Spleen (tissue), 13 donors: ENCODE measurements around the gene TP53I3. TPM values are rescaled to one million over a fixed set of nuclear protein-coding genes. Genes with fewer than 3 reads are reported as not detected.

ENCODE experiments used
- DNase-seq: peaks from one replicate; pipeline ENCODE4 v3.0.0-alpha.2; 2020
- H3K27ac ChIP-seq, 8 donors: fragments of 200-600 bp; sonication (generic) in 7 of 8; 1 replicate in 4 of 8; 2 replicates in 4 of 8; pipeline versions ENCODE4 v1.5.0 to v1.8.0; 2016 to 2021; ENCODE audit warnings: inconsistent platforms in 4 of 8, mild to moderate bottlenecking in 4 of 8, moderate library complexity in 1 of 8
- H3K27me3 ChIP-seq, 7 donors: fragments of 200-600 bp; sonication (generic) in 6 of 7; replicated peaks in 1 of 7; 1 replicate in 4 of 7; 2 replicates in 3 of 7; pipeline versions ENCODE4 v1.5.0 to v1.8.0; 2016 to 2021; ENCODE audit warnings: inconsistent platforms in 3 of 7, mild to moderate bottlenecking in 1 of 7
- H3K36me3 ChIP-seq, 6 donors: fragments of 200-600 bp; sonication (generic) in 5 of 6; 1 replicate in 4 of 6; 2 replicates in 2 of 6; pipeline versions ENCODE4 v1.5.0 to v1.8.0; 2016 to 2021; ENCODE audit warnings: inconsistent platforms in 2 of 6
- H3K4me1 ChIP-seq, 6 donors: fragments of 200-600 bp; sonication (generic) in 5 of 6; 1 replicate in 3 of 6; 2 replicates in 3 of 6; pipeline versions ENCODE4 v1.5.0 to v1.8.0; 2016 to 2021; ENCODE audit warnings: inconsistent platforms in 3 of 6
- H3K4me3 ChIP-seq, 8 donors: fragments of 200-600 bp; sonication (generic) in 7 of 8; 1 replicate in 4 of 8; 2 replicates in 4 of 8; pipeline versions ENCODE4 v1.5.0 to v1.8.0; 2016 to 2021; ENCODE audit warnings: inconsistent platforms in 4 of 8, mild to moderate bottlenecking in 4 of 8, moderate library complexity in 2 of 8
- H3K9me3 ChIP-seq, 8 donors: fragments of 200-600 bp; sonication (generic) in 7 of 8; 1 replicate in 4 of 8; 2 replicates in 4 of 8; pipeline versions ENCODE4 v1.5.0 to v1.8.0; 2016 to 2021; ENCODE audit warnings: inconsistent platforms in 4 of 8
- POLR2A ChIP-seq, 3 donors: fragments of 450-650 bp; IDR thresholded peaks; one replicate each; pipeline ENCODE4 v1.5.1; 2017; ENCODE audit warnings: antibody characterized with exemption in 3 of 3, mild to moderate bottlenecking in 1 of 3
- POLR2AphosphoS5 ChIP-seq, 3 donors: sonication (generic); formaldehyde crosslinking; IDR thresholded peaks; one replicate each; pipeline ENCODE4 v1.5.1; 2017; ENCODE audit warnings: antibody characterized with exemption in 3 of 3
- WGBS, 5 donors: extraction: QIAGEN DNeasy Blood & Tissue Kit in 3 of 5; methylation state at CpG; one replicate each; pipeline versions ENCODE4 v1.1.5 to v1.1.7; 2013 to 2018; 5-methylcytosine and 5-hydroxymethylcytosine counted together
- intact Hi-C: fragments of 100-400 bp; cut with DNase I; formaldehyde crosslinking; loops from one replicate; pipeline ENCODE4 v1.15.0; 2023; ENCODE audit warnings: low total_unique reads
- long read RNA-seq, 2 donors: transcript quantifications; one replicate each; lab custom pipeline, GENCODE V29; 2026
- polyA plus RNA-seq, 3 donors: library from polyadenylated mRNA; stranded (reverse); fragments of 200-250 nt; gene quantifications; one replicate each; pipeline ENCODE4 v1.2.1, GENCODE V29; 2013
- total RNA-seq, 7 donors: library from RNA; depleted of rRNA in 3 of 7; stranded (reverse); fragments of >200 nt in 3 of 7; fragmentation: NEBNext Ultra II Directional in 4 of 7; extraction: Animal tissue kit (Norgen Biotek cat#: 25700) in 4 of 7; gene quantifications; one replicate each; pipeline versions ENCODE4 v1.1.0 to v1.2.1, GENCODE V29; 2016 to 2021
- TF ChIP-seq, protein P1 (sequence below), 11 experiments: fragments of 200-600 bp in 7 of 11; fragments of 450-650 bp in 4 of 11; sonication (generic) in 4 of 11; IDR thresholded peaks in 8 of 11; conservative IDR thresholded peaks in 3 of 11; 1 replicate in 7 of 11; 2 replicates in 4 of 11; pipeline versions ENCODE4 v1.4.0 to v1.8.0; 2016 to 2021; ENCODE audit warnings: antibody characterized with exemption in 11 of 11, inconsistent platforms in 4 of 11, mild to moderate bottlenecking in 1 of 11
- donor health status: healthy with polysubstance abuse.
- donor health status: DM: no; HTN: no; CAD: no; lungs with moderate emphysema.
- donor health status: DM: no; HTN: no; CAD: no.
- donor health status: Bipolar disorder and iron deficiency.
- donor health status: healthy.
- donor health status: DM: no; HTN: no; CAD: no.
- donor health status: DM: yes; HTN: yes; CAD: no.

The TP53I3 gene
- total RNA-seq (10 to 100 TPM in 2 of 7 donors, 1 to 10 TPM in 5; 7.1 to 16.4 (median 8.8) TPM), polyA plus RNA-seq (10 to 100 TPM; 12.0 to 17.6 (median 12.3) TPM)
- long read RNA-seq, donor 1, transcript TP53I3-204 (3 exons, 677 nt), result minor isoform, 5 of 14 reads
- long read RNA-seq, donor 1, transcript TP53I3-202 (6 exons, 1,635 nt), result major isoform, 6 of 14 reads
- long read RNA-seq, donor 1, partial matches to known transcripts, result 0 of 14 reads
- long read RNA-seq, donor 1, other reads (novel, unspliced or antisense), result 0 of 14 reads
- long read RNA-seq, donor 2, partial matches to known transcripts, result 5 of 14 reads
- long read RNA-seq, donor 2, other reads (novel, unspliced or antisense), result 0 of 14 reads

DNA sequence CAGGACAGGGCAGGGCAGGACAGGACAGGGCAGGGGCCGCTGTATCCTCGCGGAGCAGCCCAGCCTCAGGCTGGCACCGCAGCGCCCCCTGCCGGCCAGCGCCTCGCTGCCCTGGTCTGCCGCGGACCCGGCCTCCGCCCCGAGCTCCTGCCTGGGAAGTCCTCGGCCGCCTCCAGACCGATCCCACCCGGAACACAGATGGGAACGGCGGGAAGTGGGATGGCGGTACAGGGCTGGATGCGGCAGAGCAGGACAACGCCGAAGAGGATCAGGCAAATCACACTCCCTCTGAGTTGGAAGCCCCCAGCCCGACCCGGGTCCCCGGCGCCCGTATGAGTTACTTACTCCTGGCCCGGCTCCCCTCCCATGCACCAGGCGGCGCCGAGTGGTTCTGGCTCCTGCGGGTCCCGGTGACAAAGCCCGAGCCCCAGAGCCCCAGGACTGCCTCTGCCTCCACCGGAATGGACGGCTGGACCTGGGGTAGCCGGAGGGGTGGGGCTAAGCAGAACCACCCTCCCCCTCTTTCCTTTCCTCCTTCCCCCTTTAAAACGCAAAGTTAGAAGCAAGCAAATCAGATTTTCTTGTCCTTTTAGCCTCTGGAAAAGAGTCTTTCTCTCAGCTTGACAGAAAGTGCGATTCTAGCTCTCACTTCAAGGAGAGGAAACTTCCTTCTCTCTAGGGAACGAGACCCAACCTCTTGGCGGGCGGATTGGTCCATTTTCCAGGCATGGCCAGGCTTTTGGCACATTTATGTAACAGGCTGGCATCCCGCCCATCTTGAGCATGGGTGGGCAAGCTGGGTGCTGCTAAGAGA lies at the start of gene TP53I3:
TP53I3 (minus strand) TSS at position 449 of the 814 bp plus-strand sequence. CDS start 508 bp downstream, outside the sequence.
- Histone ChIP-seq H3K4me3 (peak within 1 kb of the TSS; percentile 41 to 76 (median 54)), H3K27ac (peak within 1 kb of the TSS; percentile 69 to 92 (median 88)), H3K36me3 (peaks cover 0 to 55% (median 10%) of the 10 kb centered on the region in 6 donors), H3K9me3 (no peaks in the 10 kb centered on the region), H3K27me3 (no peaks in the 10 kb centered on the region), H3K4me1 (peaks cover 6 to 51% (median 24%) of the 10 kb centered on the region in 6 donors)
- WGBS, 5 donors, result 1 to 2% (median 1%) methylated on average over 27 to 44 of the region's 44 CpGs
- intact Hi-C loops, result loop anchor here (5.0 kb wide), 2 partner anchors 157 to 257 kb away; partner anchors contain the start of gene ATAD2B
- TF ChIP-seq POLR2AphosphoS5 (IDR thresholded peaks at IDR 0.05) (peak; percentile 71 to 88 (median 86)), POLR2A (IDR thresholded peaks at IDR 0.05) (no peak)
- TF ChIP-seq, protein P1, sequence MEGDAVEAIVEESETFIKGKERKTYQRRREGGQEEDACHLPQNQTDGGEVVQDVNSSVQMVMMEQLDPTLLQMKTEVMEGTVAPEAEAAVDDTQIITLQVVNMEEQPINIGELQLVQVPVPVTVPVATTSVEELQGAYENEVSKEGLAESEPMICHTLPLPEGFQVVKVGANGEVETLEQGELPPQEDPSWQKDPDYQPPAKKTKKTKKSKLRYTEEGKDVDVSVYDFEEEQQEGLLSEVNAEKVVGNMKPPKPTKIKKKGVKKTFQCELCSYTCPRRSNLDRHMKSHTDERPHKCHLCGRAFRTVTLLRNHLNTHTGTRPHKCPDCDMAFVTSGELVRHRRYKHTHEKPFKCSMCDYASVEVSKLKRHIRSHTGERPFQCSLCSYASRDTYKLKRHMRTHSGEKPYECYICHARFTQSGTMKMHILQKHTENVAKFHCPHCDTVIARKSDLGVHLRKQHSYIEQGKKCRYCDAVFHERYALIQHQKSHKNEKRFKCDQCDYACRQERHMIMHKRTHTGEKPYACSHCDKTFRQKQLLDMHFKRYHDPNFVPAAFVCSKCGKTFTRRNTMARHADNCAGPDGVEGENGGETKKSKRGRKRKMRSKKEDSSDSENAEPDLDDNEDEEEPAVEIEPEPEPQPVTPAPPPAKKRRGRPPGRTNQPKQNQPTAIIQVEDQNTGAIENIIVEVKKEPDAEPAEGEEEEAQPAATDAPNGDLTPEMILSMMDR (IDR thresholded peaks at IDR 0.05 in 8 of 11, conservative IDR thresholded peaks at IDR 0.05 in 3 of 11), result peak; percentile 92 to 99 (median 97)
- peak; percentile 98 for DNase-seq

DNA sequence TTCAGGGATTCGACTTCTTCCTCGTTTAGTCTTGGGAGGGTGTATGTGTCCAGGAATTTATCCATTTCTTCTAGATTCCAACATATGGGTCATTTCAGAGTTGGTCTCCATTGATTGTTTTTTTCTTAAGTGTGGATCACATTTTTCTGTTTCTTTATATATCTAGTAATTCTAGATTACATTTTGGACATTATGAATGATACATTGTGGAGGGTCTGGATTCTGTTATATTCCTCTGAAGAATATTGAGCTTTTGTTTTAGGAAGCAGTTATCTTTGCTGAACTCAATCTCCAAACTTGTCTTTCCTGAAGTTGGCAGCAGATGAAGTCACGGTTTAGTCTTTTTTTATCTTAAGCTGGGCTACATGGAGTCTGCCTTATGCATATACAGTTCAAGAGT lies 47.9 kb upstream of the TP53I3 start:
- Histone ChIP-seq H3K4me3 (no peak overlapping the region), H3K27ac (no peak overlapping the region), H3K4me1 (no peaks in the 10 kb centered on the region), H3K9me3 (peaks cover 0 to 14% (median 9%) of the 10 kb centered on the region in 8 donors), H3K27me3 (no peaks in the 10 kb centered on the region), H3K36me3 (no peaks in the 10 kb centered on the region)
- WGBS, 5 donors, result 95 to 96% (median 96%) methylated on average over 3 of the region's 3 CpGs
- no peak for TF ChIP-seq POLR2A (IDR thresholded peaks at IDR 0.05)
- TF ChIP-seq, protein P1 (IDR thresholded peaks at IDR 0.05 in 8 of 11, conservative IDR thresholded peaks at IDR 0.05 in 3 of 11), result no peak
- TF ChIP-seq POLR2AphosphoS5 (IDR thresholded peaks at IDR 0.05), result no peak
- DNase-seq, result no peak
- intact Hi-C loops, result no loop called here

DNA sequence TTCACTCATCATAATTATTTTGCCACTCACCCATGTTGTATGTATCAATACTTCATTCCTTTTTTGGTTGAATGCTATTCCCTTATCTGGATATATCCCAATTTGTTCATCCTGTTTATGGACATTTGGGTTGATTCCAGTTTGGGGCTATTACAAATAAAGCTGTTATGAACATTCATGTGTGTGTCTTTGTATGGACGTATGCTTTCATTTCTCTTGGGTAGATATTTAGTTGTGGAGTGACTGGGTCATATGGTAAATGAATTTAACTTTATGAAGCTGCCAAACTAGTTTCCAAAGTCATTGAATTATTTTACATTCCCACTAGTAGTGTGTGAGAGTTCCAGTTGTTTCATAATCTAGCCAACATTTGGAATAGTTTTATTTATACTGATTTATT lies 41.3 kb upstream of the TP53I3 start:
- H3K36me3 ChIP-seq, result no peaks in the 10 kb centered on the region
- TF ChIP-seq POLR2A (IDR thresholded peaks at IDR 0.05) (no peak), POLR2AphosphoS5 (IDR thresholded peaks at IDR 0.05) (no peak)
- TF ChIP-seq, protein P1 (IDR thresholded peaks at IDR 0.05 in 8 of 11, conservative IDR thresholded peaks at IDR 0.05 in 3 of 11), result no peak
- 53 to 78% (median 69%) methylated on average over 1 of the region's 1 CpG for WGBS, 5 donors

More for the DNA sequence above, 41.3 kb upstream of the TP53I3 start:
- no peak for DNase-seq
- no peaks in the 10 kb centered on the region for H3K27me3 ChIP-seq
- no peak overlapping the region for H3K4me3 ChIP-seq
- intact Hi-C loops, result no loop called here
- H3K27ac ChIP-seq, result no peak overlapping the region
- peaks cover 4 to 27% (median 22%) of the 10 kb centered on the region in 6 donors for H3K4me1 ChIP-seq
- no peaks in the 10 kb centered on the region for H3K9me3 ChIP-seq
